Measurements from ENCODE around the gene MINPP1.

Gene MINPP1

DNA sequence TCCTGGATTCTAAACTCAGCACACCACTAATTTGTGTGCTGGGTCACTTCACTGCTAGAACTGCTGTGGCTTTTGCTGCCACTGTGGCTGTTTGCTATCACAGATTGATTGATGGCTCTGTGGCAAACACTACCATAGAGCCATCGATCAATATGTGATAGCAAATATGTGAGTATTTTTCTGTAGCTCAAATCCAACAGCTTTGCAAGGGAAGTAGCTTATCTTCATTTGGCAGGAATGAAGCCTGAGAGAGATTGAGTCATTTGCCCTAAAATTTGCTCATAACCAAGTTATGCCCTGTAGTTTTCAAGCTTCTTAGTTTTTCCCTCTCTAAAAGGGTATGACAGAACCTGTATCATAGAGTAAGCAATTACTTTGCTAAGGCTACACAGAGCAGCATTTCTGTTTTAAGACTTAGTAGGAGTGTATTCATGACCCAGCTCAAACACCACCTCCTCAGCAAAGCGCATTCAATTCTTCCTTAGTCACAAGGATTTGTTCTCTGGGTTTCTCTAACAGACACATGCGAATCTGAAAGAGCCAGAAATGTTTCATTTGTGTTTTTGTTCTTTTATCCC, 43.1 kb downstream of the MINPP1 start:
- Histone ChIP-seq H3K27ac (ENCODE audit: low read depth, low read length) (peak overlapping the region; percentile 34; the same call in 1 of the 2 replicates), H3K36me3 (ENCODE audit: insufficient read depth, low read length) (peaks cover 29% of the 10 kb centered on the region), H3K27me3 (ENCODE audit: insufficient read depth, low read length) (no peaks in the 10 kb centered on the region), H3K9ac (ENCODE audit: low read depth, low read length) (0 out of 2 replicates have a peak overlapping the region, but pooled peaks have one; percentile 20), H3K9me3 (ENCODE audit: insufficient read depth, low read depth, low read length) (peaks cover 11% of the 10 kb centered on the region), H3K4me3 (ENCODE audit: low read length) (no peak overlapping the region), H3K4me1 (ENCODE audit: insufficient read depth, low read length) (peaks cover 35% of the 10 kb centered on the region)
- 67% methylated on average over 3 of the region's 3 CpGs for WGBS

DNA sequence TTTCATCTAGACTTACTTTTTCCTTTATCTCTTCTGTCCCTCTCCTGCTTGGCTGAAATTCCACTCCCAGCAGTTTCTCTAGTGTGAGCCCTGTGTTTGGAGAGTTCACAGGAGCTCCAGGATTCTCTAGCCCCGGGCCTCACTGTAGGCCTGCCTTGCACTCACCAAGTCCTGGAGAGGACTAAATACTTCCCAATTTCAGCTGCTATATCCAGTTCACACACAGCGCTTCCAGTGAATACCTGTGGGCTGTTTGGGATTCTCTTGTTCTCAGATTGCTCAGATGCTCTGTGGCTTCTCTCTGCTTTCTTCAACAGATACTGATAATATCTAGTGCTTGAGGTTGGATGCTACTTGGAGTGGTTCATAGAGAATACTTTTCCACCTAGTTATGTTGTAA, 46.0 kb downstream of the MINPP1 start:
- 75% methylated on average over 1 of the region's 2 CpGs for WGBS
- no peak overlapping the region; the same call in 1 of the 2 replicates for H3K27ac ChIP-seq (ENCODE audit: low read depth, low read length)

DNA sequence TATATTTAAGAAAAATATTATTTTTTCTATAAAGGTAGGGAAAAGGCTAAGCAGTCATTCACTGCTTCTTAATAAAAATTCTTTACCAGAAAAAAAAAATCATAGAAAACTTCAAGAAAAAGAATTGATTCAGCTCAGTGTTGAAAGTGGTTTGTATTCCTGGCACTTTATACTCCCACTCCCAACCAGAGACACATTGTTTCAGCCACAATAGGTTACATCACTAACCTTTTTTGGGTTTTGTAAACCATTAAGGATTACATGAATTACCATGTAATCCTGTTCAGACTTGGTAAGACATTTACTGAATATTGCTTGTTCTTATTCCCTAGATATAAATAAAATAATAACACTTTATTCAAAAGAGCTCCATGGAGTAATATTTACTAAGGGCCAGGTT, 46.6 kb downstream of the MINPP1 start:
- Histone ChIP-seq H3K36me3 (ENCODE audit: insufficient read depth, low read length) (peaks cover 24% of the 10 kb centered on the region), H3K9me3 (ENCODE audit: insufficient read depth, low read depth, low read length) (no peaks in the 10 kb centered on the region)

More for the DNA sequence above, 46.0 kb downstream of the MINPP1 start:
- Histone ChIP-seq H3K9me3 (ENCODE audit: insufficient read depth, low read depth, low read length) (no peaks in the 10 kb centered on the region), H3K9ac (ENCODE audit: low read depth, low read length) (no peak overlapping the region; the same call in 1 of the 2 replicates), H3K36me3 (ENCODE audit: insufficient read depth, low read length) (peaks cover 25% of the 10 kb centered on the region), H3K4me1 (ENCODE audit: insufficient read depth, low read length) (peaks cover 35% of the 10 kb centered on the region), H3K27me3 (ENCODE audit: insufficient read depth, low read length) (no peaks in the 10 kb centered on the region), H3K4me3 (ENCODE audit: low read length) (no peak overlapping the region)

DNA sequence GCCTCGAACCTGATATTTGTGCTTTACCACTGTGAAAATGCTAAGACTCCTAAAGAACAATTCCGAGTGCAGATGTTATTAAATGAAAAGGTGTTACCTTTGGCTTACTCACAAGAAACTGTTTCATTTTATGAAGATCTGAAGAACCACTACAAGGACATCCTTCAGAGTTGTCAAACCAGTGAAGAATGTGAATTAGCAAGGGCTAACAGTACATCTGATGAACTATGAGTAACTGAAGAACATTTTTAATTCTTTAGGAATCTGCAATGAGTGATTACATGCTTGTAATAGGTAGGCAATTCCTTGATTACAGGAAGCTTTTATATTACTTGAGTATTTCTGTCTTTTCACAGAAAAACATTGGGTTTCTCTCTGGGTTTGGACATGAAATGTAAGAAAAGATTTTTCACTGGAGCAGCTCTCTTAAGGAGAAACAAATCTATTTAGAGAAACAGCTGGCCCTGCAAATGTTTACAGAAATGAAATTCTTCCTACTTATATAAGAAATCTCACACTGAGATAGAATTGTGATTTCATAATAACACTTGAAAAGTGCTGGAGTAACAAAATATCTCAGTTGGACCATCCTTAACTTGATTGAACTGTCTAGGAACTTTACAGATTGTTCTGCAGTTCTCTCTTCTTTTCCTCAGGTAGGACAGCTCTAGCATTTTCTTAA, 47.7 kb downstream of the MINPP1 start:
- Histone ChIP-seq H3K27ac (ENCODE audit: low read depth, low read length) (no peak overlapping the region), H3K9ac (ENCODE audit: low read depth, low read length) (no peak overlapping the region), H3K36me3 (ENCODE audit: insufficient read depth, low read length) (peaks cover 18% of the 10 kb centered on the region), H3K27me3 (ENCODE audit: insufficient read depth, low read length) (no peaks in the 10 kb centered on the region), H3K4me1 (ENCODE audit: insufficient read depth, low read length) (peaks cover 33% of the 10 kb centered on the region), H3K9me3 (ENCODE audit: insufficient read depth, low read depth, low read length) (no peaks in the 10 kb centered on the region), H3K4me3 (ENCODE audit: low read length) (no peak overlapping the region)
- 89% methylated on average over 2 of the region's 2 CpGs for WGBS

More for the DNA sequence above, 46.6 kb downstream of the MINPP1 start:
- H3K27ac ChIP-seq (ENCODE audit: low read depth, low read length), result no peak overlapping the region
- H3K27me3 ChIP-seq (ENCODE audit: insufficient read depth, low read length), result no peaks in the 10 kb centered on the region
- H3K4me1 ChIP-seq (ENCODE audit: insufficient read depth, low read length), result peaks cover 35% of the 10 kb centered on the region
- H3K9ac ChIP-seq (ENCODE audit: low read depth, low read length), result no peak overlapping the region
- no peak overlapping the region for H3K4me3 ChIP-seq (ENCODE audit: low read length)

DNA sequence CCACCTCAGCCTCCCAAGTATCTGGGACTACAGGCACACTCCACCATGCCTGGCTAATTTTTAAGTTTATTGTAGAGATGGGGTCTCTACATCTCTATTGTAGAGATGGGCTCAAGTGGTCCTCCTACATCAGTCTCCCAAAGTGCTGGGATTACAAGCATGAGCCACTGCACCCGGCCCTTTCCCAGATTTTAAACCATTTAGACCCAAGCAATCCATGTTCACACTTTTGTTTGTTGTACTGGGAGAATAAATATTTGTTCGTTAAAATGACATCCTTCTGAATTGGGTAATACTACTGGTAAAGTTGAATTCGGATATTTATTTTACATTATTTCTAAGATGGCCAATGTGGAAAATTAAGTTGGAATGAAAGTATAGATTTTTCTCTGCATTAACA, 52.7 kb downstream of the MINPP1 start:
- H3K27ac ChIP-seq (ENCODE audit: low read depth, low read length), result no peak overlapping the region
- H3K4me3 ChIP-seq (ENCODE audit: low read length), result no peak overlapping the region
- WGBS, result 95% methylated on average over 3 of the region's 3 CpGs
- no peak overlapping the region for H3K9ac ChIP-seq (ENCODE audit: low read depth, low read length)
- H3K36me3 ChIP-seq (ENCODE audit: insufficient read depth, low read length), result peaks cover 11% of the 10 kb centered on the region
- peaks cover 2% of the 10 kb centered on the region; the same call in 1 of the 2 replicates for H3K9me3 ChIP-seq (ENCODE audit: insufficient read depth, low read depth, low read length)
- H3K4me1 ChIP-seq (ENCODE audit: insufficient read depth, low read length), result peaks cover 16% of the 10 kb centered on the region
- no peaks in the 10 kb centered on the region for H3K27me3 ChIP-seq (ENCODE audit: insufficient read depth, low read length)

DNA sequence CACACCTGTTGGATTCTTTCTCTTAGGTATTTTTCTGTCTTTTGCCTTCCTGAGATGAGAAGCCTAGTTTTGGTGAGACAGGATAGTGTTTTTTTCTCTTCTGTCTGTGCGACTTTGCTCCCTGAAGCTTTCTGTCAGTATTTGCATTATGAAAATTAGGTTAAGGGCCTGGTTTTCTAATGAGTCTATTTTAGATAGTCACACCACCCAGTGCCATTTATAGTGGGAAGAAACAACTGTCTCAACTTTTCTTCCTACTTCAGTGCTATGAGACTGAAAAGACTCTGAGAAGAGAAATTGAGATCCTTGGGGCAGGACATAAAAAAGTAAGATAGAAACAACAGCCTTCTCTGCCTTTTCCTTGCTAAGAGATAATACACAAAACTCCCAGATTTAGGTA, 53.6 kb downstream of the MINPP1 start:
- H3K36me3 ChIP-seq (ENCODE audit: insufficient read depth, low read length), result 0 out of 2 replicates have a peak, but pooled peaks cover 2% of the 10 kb centered on the region
- no peak overlapping the region for H3K4me3 ChIP-seq (ENCODE audit: low read length)
- no peak overlapping the region; the same call in 1 of the 2 replicates for H3K27ac ChIP-seq (ENCODE audit: low read depth, low read length)
- H3K4me1 ChIP-seq (ENCODE audit: insufficient read depth, low read length), result peaks cover 16% of the 10 kb centered on the region
- H3K9me3 ChIP-seq (ENCODE audit: insufficient read depth, low read depth, low read length), result peaks cover 10% of the 10 kb centered on the region; the same call in 1 of the 2 replicates
- no CpG with 5 or more reads among the region's 1 CpG for WGBS
- no peak overlapping the region for H3K9ac ChIP-seq (ENCODE audit: low read depth, low read length)
- no peaks in the 10 kb centered on the region for H3K27me3 ChIP-seq (ENCODE audit: insufficient read depth, low read length)

DNA sequence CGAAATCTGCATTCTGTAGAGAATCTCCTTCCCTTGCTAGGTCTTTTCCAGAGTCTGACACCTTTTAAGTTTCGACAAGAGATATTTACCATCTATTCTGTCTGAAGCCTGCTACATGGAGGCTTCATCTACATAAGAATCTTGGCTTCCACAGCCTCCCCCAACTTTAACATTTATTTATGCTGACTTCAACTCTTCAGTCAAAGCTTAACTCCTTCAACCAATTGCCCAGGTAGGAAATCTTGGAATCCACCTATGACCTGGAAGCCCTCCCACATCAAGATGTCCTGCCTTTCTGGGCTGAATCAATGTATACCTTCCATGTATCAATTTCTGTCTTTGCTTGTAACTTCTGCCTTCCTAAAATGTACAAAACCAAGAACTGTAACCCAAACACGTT, 54.7 kb downstream of the MINPP1 start:
- Histone ChIP-seq H3K9me3 (ENCODE audit: insufficient read depth, low read depth, low read length) (peaks cover 19% of the 10 kb centered on the region), H3K9ac (ENCODE audit: low read depth, low read length) (no peak overlapping the region), H3K27me3 (ENCODE audit: insufficient read depth, low read length) (no peaks in the 10 kb centered on the region), H3K4me1 (ENCODE audit: insufficient read depth, low read length) (peaks cover 16% of the 10 kb centered on the region), H3K27ac (ENCODE audit: low read depth, low read length) (peak overlapping the region; percentile 54), H3K4me3 (ENCODE audit: low read length) (0 out of 2 replicates have a peak overlapping the region, but pooled peaks have one; percentile 22), H3K36me3 (ENCODE audit: insufficient read depth, low read length) (no peaks in the 10 kb centered on the region)
- 37% methylated on average over 3 of the region's 3 CpGs for WGBS

DNA sequence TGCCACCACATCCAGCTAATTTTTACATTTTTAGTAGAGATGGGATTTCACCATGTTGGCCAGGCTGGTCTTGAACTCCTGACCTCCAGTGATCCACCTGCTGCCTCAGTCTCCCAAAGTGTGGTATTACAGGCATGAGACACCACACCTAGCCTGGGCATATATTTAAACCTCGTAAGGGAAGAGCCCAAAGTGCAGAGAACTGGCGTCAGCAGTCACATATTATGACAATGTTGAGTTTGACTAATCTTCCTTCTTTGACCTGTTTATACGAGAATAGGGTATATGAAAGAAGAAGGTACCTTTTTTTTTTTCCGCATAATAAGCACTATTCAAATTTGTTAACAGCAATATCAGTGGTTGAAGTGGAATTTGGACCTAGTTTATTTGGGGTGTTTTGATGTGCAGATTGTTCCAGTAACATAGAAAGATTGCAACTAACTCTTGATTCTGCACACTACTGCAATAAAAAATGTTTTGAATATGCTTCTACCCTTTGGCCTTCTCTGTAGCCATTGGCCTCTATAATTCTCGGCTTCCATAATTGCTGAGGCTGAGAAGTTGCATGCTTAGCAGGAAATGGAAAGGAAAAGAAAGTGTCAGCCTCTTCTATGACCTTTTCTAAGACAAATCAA, 55.9 kb downstream of the MINPP1 start:
- Histone ChIP-seq H3K9ac (ENCODE audit: low read depth, low read length) (no peak overlapping the region), H3K4me1 (ENCODE audit: insufficient read depth, low read length) (peaks cover 16% of the 10 kb centered on the region), H3K4me3 (ENCODE audit: low read length) (no peak overlapping the region), H3K27ac (ENCODE audit: low read depth, low read length) (no peak overlapping the region), H3K9me3 (ENCODE audit: insufficient read depth, low read depth, low read length) (peaks cover 22% of the 10 kb centered on the region), H3K36me3 (ENCODE audit: insufficient read depth, low read length) (no peaks in the 10 kb centered on the region), H3K27me3 (ENCODE audit: insufficient read depth, low read length) (no peaks in the 10 kb centered on the region)
- WGBS, result 94% methylated on average over 3 of the region's 5 CpGs

DNA sequence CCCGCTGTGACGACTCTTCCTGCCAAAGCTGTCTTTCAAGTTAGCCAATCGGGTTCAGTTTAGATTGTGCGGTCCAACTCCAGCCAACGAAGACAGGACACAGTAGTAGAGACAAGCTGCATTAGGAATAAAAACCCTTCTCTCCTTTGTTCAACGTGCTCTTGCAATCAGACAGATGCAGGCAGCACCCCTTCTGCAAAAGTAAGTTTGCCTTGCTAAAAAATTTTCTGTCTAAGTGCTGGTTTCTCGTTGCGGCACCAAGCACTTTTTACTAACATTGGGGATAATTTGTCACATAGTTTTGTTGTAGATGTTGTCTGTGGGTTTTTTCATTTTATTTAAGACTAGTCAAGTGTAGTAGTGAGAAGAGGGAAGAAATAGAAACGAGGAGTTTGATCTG, 58.1 kb downstream of the MINPP1 start:
- Histone ChIP-seq H3K9ac (ENCODE audit: low read depth, low read length) (no peak overlapping the region), H3K36me3 (ENCODE audit: insufficient read depth, low read length) (no peaks in the 10 kb centered on the region), H3K27me3 (ENCODE audit: insufficient read depth, low read length) (no peaks in the 10 kb centered on the region), H3K9me3 (ENCODE audit: insufficient read depth, low read depth, low read length) (peaks cover 22% of the 10 kb centered on the region), H3K27ac (ENCODE audit: low read depth, low read length) (no peak overlapping the region), H3K4me3 (ENCODE audit: low read length) (no peak overlapping the region), H3K4me1 (ENCODE audit: insufficient read depth, low read length) (peaks cover 16% of the 10 kb centered on the region)
- 96% methylated on average over 8 of the region's 9 CpGs for WGBS

DNA sequence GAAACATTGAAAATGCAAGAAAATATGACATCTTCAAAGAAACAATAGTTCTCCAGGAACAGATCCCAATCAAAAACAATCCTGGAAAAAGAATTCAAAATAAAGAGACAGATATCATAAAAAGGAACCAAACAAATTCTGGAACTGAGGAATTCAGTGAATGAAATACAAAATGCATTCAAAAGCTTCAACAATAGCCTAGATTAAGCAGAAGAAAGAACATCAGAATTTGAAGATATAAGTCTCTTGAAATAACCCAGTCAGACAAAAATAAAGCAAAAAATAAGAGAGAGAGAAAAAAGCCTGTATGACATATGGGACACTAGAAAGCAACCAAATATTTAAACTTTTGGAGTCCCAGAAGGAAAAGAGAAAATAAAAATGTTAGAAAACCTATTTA, 60.3 kb downstream of the MINPP1 start:
- H3K9me3 ChIP-seq (ENCODE audit: insufficient read depth, low read depth, low read length), result peaks cover 22% of the 10 kb centered on the region
- H3K27ac ChIP-seq (ENCODE audit: low read depth, low read length), result no peak overlapping the region
- no peak overlapping the region for H3K4me3 ChIP-seq (ENCODE audit: low read length)
- peaks cover under 1% of the 10 kb centered on the region; the same call in 1 of the 2 replicates for H3K4me1 ChIP-seq (ENCODE audit: insufficient read depth, low read length)
- H3K36me3 ChIP-seq (ENCODE audit: insufficient read depth, low read length), result no peaks in the 10 kb centered on the region
- no peak overlapping the region for H3K9ac ChIP-seq (ENCODE audit: low read depth, low read length)
- no peaks in the 10 kb centered on the region for H3K27me3 ChIP-seq (ENCODE audit: insufficient read depth, low read length)

DNA sequence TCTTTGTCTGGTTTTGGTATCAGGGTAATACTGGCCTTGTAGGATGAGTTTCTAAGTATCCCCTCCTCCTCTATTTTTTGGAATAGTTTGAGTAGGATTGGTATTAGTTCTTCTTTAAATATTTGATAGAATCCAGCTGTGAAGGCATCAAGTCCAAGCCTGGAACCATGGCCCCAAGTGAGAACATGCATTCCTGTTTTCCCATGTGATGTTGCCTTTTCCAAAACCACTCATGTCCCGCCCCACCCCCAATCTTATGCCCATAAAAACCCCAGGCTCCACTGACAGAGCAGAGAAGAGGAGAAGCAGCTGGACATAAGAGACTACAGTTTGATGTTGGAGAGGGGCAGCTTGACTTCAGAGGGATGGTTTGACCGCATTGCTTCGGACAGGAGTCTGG, 71.2 kb downstream of the MINPP1 start:
- Histone ChIP-seq H3K27ac (ENCODE audit: low read depth, low read length) (no peak overlapping the region), H3K9ac (ENCODE audit: low read depth, low read length) (no peak overlapping the region), H3K4me3 (ENCODE audit: low read length) (no peak overlapping the region), H3K9me3 (ENCODE audit: insufficient read depth, low read depth, low read length) (peaks cover 6% of the 10 kb centered on the region; the same call in 1 of the 2 replicates), H3K4me1 (ENCODE audit: insufficient read depth, low read length) (no peaks in the 10 kb centered on the region), H3K36me3 (ENCODE audit: insufficient read depth, low read length) (no peaks in the 10 kb centered on the region), H3K27me3 (ENCODE audit: insufficient read depth, low read length) (no peaks in the 10 kb centered on the region)
- 93% methylated on average over 3 of the region's 3 CpGs for WGBS

Measured in HUES64 (cell line).